Measurements from ENCODE around the gene NUPR1.
"Not testable (repeated sequence)": the region's sequence is repeated elsewhere in the genome, so short reads cannot be mapped to it uniquely, and the experiment has no call there.

NUPR1 gene, protein sequence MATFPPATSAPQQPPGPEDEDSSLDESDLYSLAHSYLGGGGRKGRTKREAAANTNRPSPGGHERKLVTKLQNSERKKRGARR

DNA sequence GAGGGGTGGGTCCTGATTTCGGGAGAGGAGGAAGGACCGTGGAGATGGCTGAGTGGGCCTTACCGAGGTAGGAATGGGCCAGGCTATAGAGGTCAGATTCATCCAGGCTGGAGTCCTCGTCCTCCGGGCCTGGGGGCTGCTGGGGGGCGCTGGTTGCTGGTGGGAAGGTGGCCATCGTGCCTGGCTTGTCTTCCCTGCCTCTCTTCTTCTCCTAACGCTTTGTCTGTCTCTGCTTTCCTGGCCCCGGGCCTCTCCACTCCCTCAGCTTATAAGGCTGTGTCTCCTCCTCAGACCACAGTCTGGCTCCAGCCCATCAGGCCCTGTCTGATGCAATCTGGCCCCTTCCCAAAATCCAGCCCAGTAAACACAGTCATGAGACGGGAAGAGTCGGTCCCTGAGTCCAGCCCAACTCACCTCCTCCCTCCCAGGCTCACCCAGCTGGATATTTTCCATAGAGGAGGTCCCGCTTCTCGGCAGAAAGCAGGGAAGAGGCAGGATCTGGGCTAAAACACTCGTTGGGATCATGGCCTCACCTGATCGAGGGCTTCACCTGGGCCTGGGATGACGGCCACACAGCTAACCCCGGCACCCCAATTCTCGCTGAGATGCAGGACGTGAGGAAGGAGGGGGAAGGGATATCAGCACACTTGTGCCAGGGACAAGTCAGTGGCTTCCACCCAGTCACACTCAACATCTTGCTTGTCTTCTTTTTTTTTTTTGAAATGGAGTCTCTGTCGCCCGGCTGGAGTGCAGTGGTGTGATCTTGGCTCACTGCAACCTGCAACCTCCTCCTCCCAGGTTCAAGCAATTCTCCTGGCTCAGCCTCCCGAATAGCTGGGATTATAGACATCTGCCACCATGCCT is at the start of gene NUPR1:
Gene NUPR1 (minus strand): TSS at position 242 of the 864 bp plus-strand sequence. CDS start 67 bp downstream, at position 175.
- FAIRE-seq = no peak

DNA sequence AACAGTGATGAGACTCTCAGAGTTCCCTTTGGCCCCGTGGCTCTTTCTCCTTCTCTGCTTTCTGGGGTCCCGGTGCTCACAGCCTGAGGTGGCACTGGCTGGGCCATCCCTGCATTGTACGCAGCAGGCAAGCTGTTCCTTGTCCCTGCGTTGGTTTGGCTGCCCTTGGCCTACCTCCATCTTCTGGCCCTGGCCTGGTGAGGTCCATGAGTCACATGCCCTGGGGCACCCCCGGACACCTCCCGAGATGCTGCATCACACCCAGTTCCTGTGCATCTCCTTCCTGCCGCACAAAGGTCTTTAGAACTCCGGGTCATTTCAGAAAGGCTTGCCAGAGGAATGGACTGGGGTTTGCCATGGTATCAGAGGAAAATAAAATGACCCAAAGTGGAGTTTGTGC is 48.6 kb upstream of the NUPR1 start:
- FAIRE-seq = no peak

DNA sequence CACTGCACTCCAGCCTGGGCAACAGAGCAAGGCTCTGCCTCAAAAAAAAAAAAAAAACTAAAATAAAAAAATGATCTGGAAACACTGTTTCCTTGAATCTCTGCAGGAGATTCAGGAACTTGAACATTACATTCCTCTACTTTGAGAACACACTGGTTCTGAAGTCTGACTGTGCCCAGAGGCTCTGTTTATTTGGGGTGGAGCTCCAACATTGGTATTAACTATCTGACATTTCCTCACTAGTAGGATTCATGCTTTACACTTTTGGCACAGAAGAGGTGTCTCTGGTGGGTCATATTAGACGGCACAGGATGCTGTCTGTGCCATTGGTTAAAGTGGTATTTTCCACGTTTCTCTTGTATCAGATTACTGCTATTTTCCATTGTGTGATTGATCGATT is 47.7 kb upstream of the NUPR1 start:
- FAIRE-seq = no peak

DNA sequence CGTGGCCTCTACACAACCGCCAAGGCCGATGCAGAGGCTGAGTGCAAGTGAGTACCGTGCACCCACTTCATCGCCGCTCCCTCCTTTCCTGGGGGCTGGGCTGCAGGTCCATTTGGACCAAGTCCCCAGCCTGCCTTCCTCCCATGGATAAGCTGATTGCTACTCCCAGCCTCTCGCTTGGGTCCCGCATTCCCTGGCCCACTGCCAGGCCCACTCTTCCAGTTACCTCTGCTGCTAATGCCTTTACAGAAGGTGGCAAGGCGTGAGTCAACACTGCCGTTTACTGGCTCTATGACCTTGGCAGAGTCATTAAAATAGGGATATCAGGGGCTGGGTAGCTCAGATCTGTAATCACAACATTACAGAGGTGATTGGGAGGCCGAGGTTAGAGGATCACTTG is 46.9 kb upstream of the NUPR1 start:
- no peak for FAIRE-seq

DNA sequence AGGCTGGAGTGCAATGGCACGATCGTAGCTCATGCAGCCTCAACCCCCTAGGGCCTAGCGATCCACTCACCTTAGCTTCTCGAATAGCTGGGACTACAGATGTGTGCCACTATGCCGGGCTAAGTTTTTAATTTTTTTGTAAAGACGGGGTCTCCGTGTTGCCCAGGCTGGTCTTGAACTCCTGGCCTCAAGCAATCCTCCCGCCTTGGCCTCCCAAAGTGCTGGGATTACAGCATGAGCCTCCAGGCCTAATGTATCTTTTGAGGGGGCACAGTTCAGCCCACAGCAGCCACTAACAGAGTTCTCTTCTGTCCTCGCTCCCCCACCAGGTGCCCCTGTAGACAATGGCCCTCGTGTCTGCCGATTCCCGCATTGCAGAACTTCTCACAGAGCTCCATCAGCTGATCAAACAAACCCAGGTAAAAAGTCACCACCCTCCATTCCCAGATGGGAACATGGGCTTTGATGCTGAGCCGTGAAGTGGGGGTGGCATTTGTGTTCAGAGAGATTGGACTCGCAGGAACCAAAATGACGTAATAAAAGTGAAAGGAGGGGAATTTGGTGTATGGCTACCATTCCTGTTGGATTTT is 42.0 kb upstream of the NUPR1 start:
- no peak for FAIRE-seq

- FAIRE-seq = no peak
These were observed 36.8 kb upstream of the NUPR1 start for GRCh38 chr16:28575446-28576109.

- FAIRE-seq = no peak
These were observed 36.2 kb upstream of the NUPR1 start for GRCh38 chr16:28574925-28575324.

DNA sequence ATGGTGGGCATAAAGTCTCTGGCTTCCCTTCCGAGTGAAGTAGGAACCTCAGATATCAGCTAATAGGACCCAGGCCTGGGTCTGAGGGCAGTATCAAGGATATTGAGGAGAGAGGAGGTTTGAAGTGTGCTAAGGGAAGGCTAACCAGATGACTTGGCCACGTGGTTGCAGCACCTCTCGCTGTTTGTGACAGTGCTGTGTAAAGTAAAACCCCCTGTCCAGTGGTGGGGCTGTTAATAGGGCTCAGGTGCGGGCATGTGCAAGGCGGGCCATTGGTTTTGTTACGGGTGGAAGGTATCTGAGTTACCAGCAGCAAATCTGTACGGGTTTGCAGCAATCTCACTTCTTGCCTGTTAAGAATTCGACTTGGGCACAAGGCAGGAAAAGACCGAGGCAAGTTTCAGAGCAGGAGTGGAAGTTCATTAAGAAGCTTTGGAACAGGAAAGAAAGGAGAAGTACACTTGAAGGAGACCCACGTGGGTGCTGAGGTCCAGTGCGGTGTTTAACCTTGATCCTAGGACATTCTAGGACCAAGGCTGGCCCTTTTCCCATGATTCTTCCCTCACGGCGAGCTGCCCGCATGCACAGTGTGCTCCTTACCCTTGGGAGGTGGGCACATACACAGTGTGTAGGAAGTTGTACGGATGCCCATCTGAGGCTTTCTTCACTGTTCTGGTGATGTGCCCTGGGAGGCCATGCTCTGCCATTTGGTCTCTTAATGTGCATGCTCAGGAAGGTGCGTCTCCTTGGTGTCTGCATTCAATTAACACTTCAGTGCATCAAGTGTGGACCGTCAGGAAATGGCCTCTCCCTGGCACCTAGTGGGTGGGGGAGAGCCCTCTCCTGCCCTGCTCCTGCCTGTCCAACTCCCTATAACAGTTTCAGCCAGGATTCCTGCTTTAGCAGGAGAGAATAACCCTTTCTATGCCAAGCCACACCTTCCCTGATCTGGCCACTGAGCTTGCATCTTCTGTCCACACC is 35.3 kb upstream of the NUPR1 start:
- FAIRE-seq = no peak

DNA sequence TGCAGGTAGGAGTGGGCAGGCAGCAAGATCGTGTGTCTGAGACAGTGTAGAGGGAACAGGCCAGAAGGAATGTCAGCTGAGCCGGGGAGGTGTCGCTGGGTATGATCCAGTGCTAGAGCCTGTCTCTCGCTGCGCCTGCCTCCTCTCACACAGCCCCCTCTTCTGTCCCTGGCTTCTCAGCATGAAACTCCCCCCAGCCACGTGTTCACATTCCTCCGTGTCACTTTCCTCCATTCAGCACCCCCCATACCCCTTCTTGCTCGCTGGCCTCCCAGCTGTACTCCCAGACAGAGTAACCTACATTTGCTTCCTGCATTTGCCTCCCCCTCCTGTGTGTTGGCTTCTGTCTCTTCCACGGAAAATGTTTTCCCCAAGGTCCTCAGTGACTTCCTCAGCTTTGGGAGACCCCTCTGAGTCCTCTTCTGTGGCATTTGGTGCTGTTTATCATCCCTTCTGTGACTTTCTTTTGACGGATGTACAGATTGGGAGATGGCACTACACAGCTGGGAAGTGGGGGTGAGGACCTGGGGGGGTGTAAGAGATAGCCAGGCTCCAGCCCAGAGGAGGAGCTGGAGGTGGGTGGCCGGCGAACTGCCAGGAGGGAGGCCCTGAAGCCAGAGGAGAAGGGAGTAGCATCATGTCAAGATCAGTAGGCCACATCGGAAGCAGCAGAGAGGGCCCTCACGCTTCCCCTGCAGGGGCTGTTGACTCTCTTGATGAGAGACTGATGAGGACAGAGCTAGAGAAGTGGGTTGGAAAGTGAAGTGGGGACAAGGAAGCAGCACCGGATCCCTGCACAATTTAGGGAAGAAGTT is 34.1 kb upstream of the NUPR1 start:
- no peak for FAIRE-seq

- FAIRE-seq = no peak
These were observed 31.4 kb upstream of the NUPR1 start for GRCh38 chr16:28569968-28570752.

- no peak for FAIRE-seq
These were observed 30.2 kb upstream of the NUPR1 start for GRCh38 chr16:28569021-28569420.

GRCh38 chr16:28567292-28567691 is 28.5 kb upstream of the NUPR1 start:
- no peak for FAIRE-seq

DNA sequence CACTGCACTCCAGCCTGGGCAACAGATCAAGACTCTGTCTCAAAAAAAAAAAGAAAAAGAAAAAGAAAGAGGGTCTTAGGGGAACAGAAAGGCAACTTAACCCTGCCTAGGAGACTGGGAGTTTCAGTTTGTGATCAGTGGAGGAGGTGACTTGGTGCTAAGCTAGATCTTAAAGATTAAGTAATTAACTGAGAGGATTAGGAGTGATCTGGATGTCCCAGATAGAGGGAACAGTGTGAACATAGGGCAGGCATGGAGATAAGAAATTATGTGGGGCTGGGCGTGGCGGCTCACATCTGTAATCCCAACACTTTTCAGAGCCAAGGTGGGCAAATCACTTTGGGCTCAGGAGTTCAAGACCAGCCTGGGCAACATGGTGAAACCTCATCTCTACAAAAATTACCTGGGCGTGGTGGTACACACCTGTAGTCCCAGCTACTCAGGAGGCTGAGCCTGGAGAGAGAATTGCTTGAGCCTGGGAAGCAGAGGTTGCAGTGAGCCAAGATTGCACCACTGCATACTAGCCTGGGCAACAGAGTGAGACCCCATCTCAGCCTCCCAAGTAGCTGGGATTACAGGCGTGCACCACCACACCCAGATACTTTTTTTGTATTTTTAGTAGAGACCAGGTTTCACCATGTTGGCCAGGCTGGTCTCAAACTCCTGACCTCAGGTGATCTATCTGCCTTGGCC is 27.6 kb upstream of the NUPR1 start:
- FAIRE-seq = not testable (repeated sequence)

DNA sequence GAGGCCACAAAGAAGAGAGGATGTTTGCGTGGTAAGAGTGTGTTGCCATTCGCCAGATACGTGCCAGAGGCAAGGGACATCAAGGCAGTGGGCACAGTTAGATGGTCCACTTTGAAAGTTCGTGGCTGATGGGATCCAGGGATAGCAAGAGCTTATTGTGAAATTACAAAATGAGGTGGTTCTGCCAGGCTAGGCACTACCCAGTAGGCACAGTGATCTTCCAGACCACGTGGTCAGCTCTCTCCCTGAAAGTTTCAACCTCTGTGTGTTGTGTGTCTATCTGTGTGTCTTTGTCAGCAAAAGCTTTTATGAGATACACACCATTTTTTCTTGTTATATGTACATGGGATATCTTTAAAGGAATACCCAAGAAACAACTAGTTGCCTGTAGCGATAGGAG is 24.4 kb upstream of the NUPR1 start:
- no peak for FAIRE-seq

DNA sequence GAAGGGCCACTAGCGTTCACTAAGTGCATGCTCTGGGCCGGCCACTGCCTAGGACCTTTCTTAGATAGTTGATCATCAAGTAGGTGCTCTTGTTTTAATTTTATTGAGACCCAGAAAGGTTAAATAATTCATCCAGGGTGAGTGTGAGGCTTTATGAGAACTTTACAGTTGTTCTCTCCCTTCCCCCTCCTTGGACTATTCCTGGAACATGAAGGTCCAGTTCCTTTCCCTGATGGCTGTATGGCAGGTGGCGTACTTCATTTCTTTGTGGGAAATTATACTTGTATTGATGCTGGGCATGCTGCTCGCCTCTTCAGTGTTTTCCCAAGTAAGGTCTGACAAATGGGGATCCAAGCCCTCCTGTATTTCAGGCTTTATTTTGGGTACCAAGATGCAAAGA is 23.4 kb upstream of the NUPR1 start:
- FAIRE-seq = no peak

GRCh38 chr16:28561557-28562187 is 22.9 kb upstream of the NUPR1 start:
- FAIRE-seq = no peak

GRCh38 chr16:28558456-28558855 is 19.7 kb upstream of the NUPR1 start:
- FAIRE-seq = no peak

- no peak for FAIRE-seq
These were observed 18.1 kb upstream of the NUPR1 start for GRCh38 chr16:28556914-28557320.

DNA sequence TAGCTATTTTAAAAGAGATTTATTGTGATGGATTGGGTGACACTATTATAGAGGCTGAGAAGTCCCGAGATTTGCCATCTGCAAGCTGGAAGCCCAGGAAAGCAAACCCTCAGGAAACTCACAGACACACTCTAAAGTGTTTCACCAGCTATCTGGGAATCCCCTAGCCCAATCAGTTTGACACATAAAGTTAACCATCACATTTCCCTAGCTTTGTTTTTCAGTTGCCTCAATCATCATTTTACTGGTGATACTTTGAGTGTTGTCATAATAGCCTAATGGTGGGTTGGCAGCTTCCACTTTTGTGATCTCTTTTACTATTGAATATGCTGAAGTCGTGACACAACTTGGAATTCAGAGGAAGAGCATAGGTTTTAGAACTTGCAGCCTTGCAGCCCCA is 16.8 kb upstream of the NUPR1 start:
- FAIRE-seq = no peak
